Pancreas (tissue), 10 donors: Measurements from ENCODE around the gene ZNF710. TPM values are rescaled to one million over a fixed set of nuclear protein-coding genes. Genes with fewer than 3 reads are reported as not detected.

ENCODE experiments used
- ATAC-seq, 4 donors: fragments of 200-7000 bp; cut with Tn5 transposase; one replicate each; pipeline versions ENCODE4 v1.8.0 to v1.9.1; 2020; ENCODE audit warnings: mild to moderate bottlenecking in 4 of 4, moderate library complexity in 4 of 4
- DNase-seq, 6 donors: peaks; one replicate each; pipeline ENCODE4 v3.0.0-alpha.2; 2020
- FAIRE-seq: peaks from 2 replicates; lab custom pipeline; 2012; peaks lifted over from hg19 to GRCh38; lab: Jason Lieb, UNC
- H3K27ac ChIP-seq, 4 donors: fragments of 200-600 bp; sonication (generic); 1 replicate in 3 of 4; 2 replicates in 1 of 4; pipeline versions ENCODE4 v1.5.0 to v1.8.0; 2020
- H3K27me3 ChIP-seq, 4 donors: fragments of 200-600 bp; one replicate each; pipeline ENCODE4 v1.8.0; 2021
- H3K36me3 ChIP-seq, 3 donors: fragments of 200-600 bp; sonication (generic) in 1 of 3; one replicate each; pipeline versions ENCODE4 v1.5.0 to v1.8.0; 2020 to 2021
- H3K4me1 ChIP-seq, 3 donors: fragments of 200-600 bp; one replicate each; pipeline ENCODE4 v1.8.0; 2021
- H3K4me3 ChIP-seq, 4 donors: fragments of 200-600 bp; sonication (generic) in 2 of 4; one replicate each; pipeline versions ENCODE4 v1.5.0 to v1.8.0; 2020 to 2021
- H3K9me3 ChIP-seq, 4 donors: fragments of 200-600 bp; one replicate each; pipeline ENCODE4 v1.8.0; 2021
- WGBS, 2 donors: extraction: QIAGEN DNeasy Blood & Tissue Kit; methylation state at CpG; one replicate each; pipeline ENCODE4 v1.1.7; 2013; 5-methylcytosine and 5-hydroxymethylcytosine counted together
- intact Hi-C, 3 donors: fragments of 100-400 bp; cut with DNase I; formaldehyde crosslinking; loops; one replicate each; pipeline versions ENCODE4 v1.11.1 to v1.14.2; 2022
- polyA plus RNA-seq, 2 donors: library from polyadenylated mRNA; stranded (reverse); fragments of 200-250 nt; gene quantifications; one replicate each; pipeline ENCODE4 v1.2.3, GENCODE V29; 2013
- total RNA-seq, 6 donors: library from RNA; stranded (reverse); fragmentation: NEBNext Ultra II Directional in 4 of 6; extraction: Animal tissue kit (Norgen Biotek cat#: 25700) in 4 of 6; gene quantifications; one replicate each; pipeline versions ENCODE4 v1.2.1 to v1.2.4, GENCODE V29; 2021 to 2023
- TF ChIP-seq, protein P1 (sequence below), 4 donors: fragments of 200-600 bp; sonication (generic) in 3 of 4; IDR thresholded peaks; one replicate each; pipeline versions ENCODE4 v1.5.0 to v1.8.0; 2021; ENCODE audit warnings: antibody characterized with exemption in 4 of 4
- donor health status: healthy with polysubstance abuse.
- donor health status: DM: no; HTN: no; CAD: no; lungs with moderate emphysema.
- donor health status: DM: no; HTN: no; CAD: no.
- donor health status: control.
- donor health status: control.
- donor health status: Bipolar disorder and iron deficiency.
- donor health status: DM: yes; HTN: yes; CAD: no.
- donor health status: DM: no; HTN: no; CAD: no.
- donor health status: DM: no; HTN: no; CAD: no.
- donor health status: DM: yes; HTN: yes; CAD: no.

The ZNF710 gene
- total and polyA plus RNA-seq, 8 donors = 31.9 to 298 (median 37.8) TPM

DNA sequence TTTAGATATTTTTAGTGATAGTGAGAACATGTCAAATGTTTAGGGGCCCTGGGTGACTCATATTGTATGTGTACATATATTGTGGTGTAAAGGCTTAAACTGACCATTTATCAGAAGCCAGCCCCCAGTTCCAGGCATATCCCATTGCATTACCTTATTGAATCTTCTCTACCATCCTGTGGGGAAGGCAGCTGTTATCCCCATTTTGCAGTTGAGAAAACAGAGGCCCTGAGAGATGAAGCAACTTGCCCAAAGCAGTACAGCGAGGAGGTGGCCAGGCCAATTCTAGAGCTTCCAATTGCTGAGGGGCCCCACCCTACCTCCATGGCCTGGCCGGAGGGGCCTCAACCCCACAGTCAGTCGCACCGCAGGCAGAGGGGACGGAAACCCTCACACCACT lies 47.9 kb downstream of the ZNF710 start:
- ATAC-seq = no peak
- no peak for FAIRE-seq
- DNase-seq = peak in 1 of 6 donors; percentile 32
- TF ChIP-seq, protein P1, sequence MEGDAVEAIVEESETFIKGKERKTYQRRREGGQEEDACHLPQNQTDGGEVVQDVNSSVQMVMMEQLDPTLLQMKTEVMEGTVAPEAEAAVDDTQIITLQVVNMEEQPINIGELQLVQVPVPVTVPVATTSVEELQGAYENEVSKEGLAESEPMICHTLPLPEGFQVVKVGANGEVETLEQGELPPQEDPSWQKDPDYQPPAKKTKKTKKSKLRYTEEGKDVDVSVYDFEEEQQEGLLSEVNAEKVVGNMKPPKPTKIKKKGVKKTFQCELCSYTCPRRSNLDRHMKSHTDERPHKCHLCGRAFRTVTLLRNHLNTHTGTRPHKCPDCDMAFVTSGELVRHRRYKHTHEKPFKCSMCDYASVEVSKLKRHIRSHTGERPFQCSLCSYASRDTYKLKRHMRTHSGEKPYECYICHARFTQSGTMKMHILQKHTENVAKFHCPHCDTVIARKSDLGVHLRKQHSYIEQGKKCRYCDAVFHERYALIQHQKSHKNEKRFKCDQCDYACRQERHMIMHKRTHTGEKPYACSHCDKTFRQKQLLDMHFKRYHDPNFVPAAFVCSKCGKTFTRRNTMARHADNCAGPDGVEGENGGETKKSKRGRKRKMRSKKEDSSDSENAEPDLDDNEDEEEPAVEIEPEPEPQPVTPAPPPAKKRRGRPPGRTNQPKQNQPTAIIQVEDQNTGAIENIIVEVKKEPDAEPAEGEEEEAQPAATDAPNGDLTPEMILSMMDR (IDR thresholded peaks at IDR 0.05) = no peak
- Histone ChIP-seq H3K27me3 (no peaks in the 10 kb centered on the region), H3K27ac (peak overlapping the region in 1 of 4 donors; percentile 75), H3K9me3 (no peaks in the 10 kb centered on the region), H3K4me1 (peaks cover 29 to 33% (median 31%) of the 10 kb centered on the region in 3 donors), H3K36me3 (no peaks in the 10 kb centered on the region), H3K4me3 (no peak overlapping the region)
- 94 to 98% methylated on average over 5 of the region's 5 CpGs for WGBS, 2 donors
- intact Hi-C loops = no loop called here

GRCh38 chr15:90049666-90050604 lies 48.8 kb downstream of the ZNF710 start:
- Histone ChIP-seq H3K4me1 (peaks cover 29 to 36% (median 34%) of the 10 kb centered on the region in 3 donors), H3K4me3 (no peak overlapping the region), H3K27me3 (no peaks in the 10 kb centered on the region), H3K36me3 (no peaks in the 10 kb centered on the region), H3K27ac (no peak overlapping the region), H3K9me3 (no peaks in the 10 kb centered on the region)
- intact Hi-C loops = no loop called here
- no peak for FAIRE-seq
- TF ChIP-seq, protein P1 (IDR thresholded peaks at IDR 0.05) = no peak
- ATAC-seq = no peak
- 68 to 72% methylated on average over 22 of the region's 22 CpGs for WGBS, 2 donors
- DNase-seq = peak in 1 of 6 donors; percentile 52

- Histone ChIP-seq H3K4me3 (no peak overlapping the region), H3K4me1 (peaks cover 16 to 23% (median 19%) of the 10 kb centered on the region in 3 donors), H3K9me3 (no peaks in the 10 kb centered on the region), H3K36me3 (no peaks in the 10 kb centered on the region), H3K27me3 (no peaks in the 10 kb centered on the region), H3K27ac (no peak overlapping the region)
- TF ChIP-seq, protein P1 (IDR thresholded peaks at IDR 0.05) = no peak
- DNase-seq = peak in 1 of 6 donors; percentile 12
- intact Hi-C loops = no loop called here
- no peak for ATAC-seq
- 85% methylated on average over 5 of the region's 5 CpGs for whole genome bisulfite sequencing, 2 donors
- no peak for FAIRE-seq
These were observed 50.8 kb downstream of the ZNF710 start for GRCh38 chr15:90051874-90052273.

DNA sequence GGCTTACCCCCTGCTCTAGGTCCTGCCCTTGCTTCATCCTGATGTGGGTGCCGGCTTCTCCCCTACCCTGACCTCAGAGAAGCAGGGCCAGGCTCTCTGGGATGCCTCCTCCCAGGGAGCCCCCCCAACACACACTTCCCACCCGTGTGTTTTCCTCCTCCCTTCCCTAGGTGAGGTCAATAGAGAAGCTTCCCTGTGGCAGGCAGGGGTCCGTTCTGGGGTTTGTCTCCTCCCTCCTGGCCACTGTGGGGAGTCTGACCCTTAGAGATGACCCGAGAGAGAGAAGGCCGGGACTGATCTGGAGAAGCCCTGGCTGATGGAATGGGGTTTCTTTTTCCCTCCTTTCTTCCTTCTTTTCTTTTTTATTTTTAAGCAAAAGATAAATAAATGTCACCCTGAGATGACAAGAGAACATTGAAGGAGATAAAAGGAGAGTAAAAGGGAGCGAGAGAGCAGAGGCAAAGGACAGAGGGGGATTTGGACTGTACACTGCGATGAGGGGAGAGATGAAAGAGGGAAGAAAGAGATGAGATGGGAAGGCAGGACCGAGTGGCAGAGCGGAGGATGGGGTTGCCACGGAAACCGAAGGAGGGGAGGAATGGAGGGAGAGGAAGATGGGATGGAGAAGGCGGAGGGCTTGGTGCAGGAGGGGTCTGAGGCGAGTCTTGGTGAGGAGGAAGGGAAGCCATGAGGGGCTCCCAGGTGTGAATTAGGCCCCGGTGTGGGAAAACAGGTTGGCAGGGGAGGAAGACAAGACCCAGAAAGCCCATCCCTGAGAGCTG lies 52.8 kb downstream of the ZNF710 start:
- DNase-seq (no peak), ATAC-seq (no peak), FAIRE-seq (no peak)
- Histone ChIP-seq H3K9me3 (no peaks in the 10 kb centered on the region), H3K36me3 (no peaks in the 10 kb centered on the region), H3K4me3 (no peak overlapping the region), H3K27me3 (no peaks in the 10 kb centered on the region), H3K27ac (peak overlapping the region; percentile 16 to 50 (median 38)), H3K4me1 (peaks cover 0 to 3% (median 3%) of the 10 kb centered on the region in 3 donors)
- intact Hi-C loops = no loop called here
- TF ChIP-seq, protein P1 (IDR thresholded peaks at IDR 0.05) = no peak
- 87 to 88% methylated on average over 13 to 14 of the region's 14 CpGs for WGBS, 2 donors
